ENCODE results near the gene SLC18A2.
A peak's percentile ranks its signal among the peaks of the same experiment; 100 is the strongest.

Gene SLC18A2

GRCh38 chr10:117257721-117258120 is 16.8 kb downstream of the SLC18A2 start:
- no peak overlapping the region for H3K23ac ChIP-seq (ENCODE audit: low read depth, low read length, poor library complexity)
- peaks cover 10 to 22% of the 10 kb centered on the region in 2 donors for H3K4me1 ChIP-seq (ENCODE audit: control insufficient read depth in 2 of 2, insufficient read depth in 1 of 2, low read depth in 1 of 2, low read length in 2 of 2)
- no peak overlapping the region for H3K4ac ChIP-seq (ENCODE audit: low read length)
- H2BK12ac ChIP-seq (ENCODE audit: low read length), result no peak overlapping the region
- no peak overlapping the region for H4K91ac ChIP-seq (ENCODE audit: low read depth, low read length, poor library complexity)
- H3K4me3 ChIP-seq (ENCODE audit: low read length in 2 of 2), result no peak overlapping the region
- no peak overlapping the region for H3K14ac ChIP-seq (ENCODE audit: low read length)
- WGBS, 2 donors (ENCODE audit: extremely low coverage in 2 of 2, insufficient read length in 2 of 2, insufficient replicate concordance in 1 of 2), result no CpG with 5 or more reads among the region's 3 CpGs
- H4K8ac ChIP-seq (ENCODE audit: low read depth, low read length), result no peak overlapping the region
- no peaks in the 10 kb centered on the region for H3K79me1 ChIP-seq (ENCODE audit: low read depth, low read length)
- no peaks in the 10 kb centered on the region for H3K9me3 ChIP-seq (replicated peaks in 1 of 2; ENCODE audit: control insufficient read depth in 2 of 2, insufficient read depth in 1 of 2, low read depth in 1 of 2, low read length in 2 of 2)
- H2AK5ac ChIP-seq (ENCODE audit: low read depth, low read length), result no peak overlapping the region
- no peak overlapping the region for H2BK5ac ChIP-seq (ENCODE audit: low read length)
- no peak overlapping the region for H2BK15ac ChIP-seq (ENCODE audit: low read length)
- H3K18ac ChIP-seq (ENCODE audit: low read length), result no peak overlapping the region
- H3K4me2 ChIP-seq (ENCODE audit: insufficient read depth, low read length, poor library complexity, severe bottlenecking), result no peak overlapping the region
- H3K27me3 ChIP-seq (ENCODE audit: control insufficient read depth in 3 of 3, insufficient read depth in 3 of 3, low read depth in 1 of 3, low read length in 3 of 3), result peaks cover 0 to 12% (median 0%) of the 10 kb centered on the region in 3 experiments
- no peak overlapping the region for H2BK120ac ChIP-seq (ENCODE audit: low read depth, low read length)
- H3K36me3 ChIP-seq (replicated peaks in 1 of 2; ENCODE audit: control insufficient read depth in 2 of 2, insufficient read depth in 2 of 2, low read length in 2 of 2), result no peaks in the 10 kb centered on the region
- H3K27ac ChIP-seq (replicated peaks; ENCODE audit: low read length), result no peak overlapping the region
- no peak overlapping the region for H2AFZ ChIP-seq (ENCODE audit: low read length)
- no peak for DNase-seq (ENCODE audit: low spot score)
- no peak overlapping the region for H3K9ac ChIP-seq (ENCODE audit: low read depth, low read length, poor library complexity)

DNA sequence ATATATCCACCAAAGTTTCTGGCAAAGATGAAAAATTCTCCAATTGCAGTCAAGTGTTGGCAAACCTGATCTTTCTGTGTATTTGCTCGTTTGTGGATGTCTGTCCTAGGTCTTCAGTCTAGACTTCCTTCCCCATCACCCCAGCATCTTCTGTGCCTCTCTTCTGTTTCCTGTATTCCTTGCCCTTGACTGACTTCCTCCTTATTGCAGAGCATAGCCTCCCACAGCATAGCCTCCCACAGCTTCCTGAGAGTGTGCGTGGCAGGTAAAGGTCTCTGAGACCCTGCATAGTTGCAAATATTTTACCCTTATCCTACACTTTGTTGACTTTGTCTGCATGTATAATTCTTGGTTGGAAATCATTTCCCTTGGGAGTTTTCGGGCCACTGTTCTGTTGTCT is 18.4 kb downstream of the SLC18A2 start:
- Histone ChIP-seq H3K36me3 (replicated peaks in 1 of 2; ENCODE audit: control insufficient read depth in 2 of 2, insufficient read depth in 2 of 2, low read length in 2 of 2) (no peaks in the 10 kb centered on the region), H3K4me1 (ENCODE audit: control insufficient read depth in 2 of 2, insufficient read depth in 1 of 2, low read depth in 1 of 2, low read length in 2 of 2) (peaks cover 10 to 22% of the 10 kb centered on the region in 2 donors), H3K4ac (ENCODE audit: low read length) (no peak overlapping the region), H3K9me3 (replicated peaks in 1 of 2; ENCODE audit: control insufficient read depth in 2 of 2, insufficient read depth in 1 of 2, low read depth in 1 of 2, low read length in 2 of 2) (no peaks in the 10 kb centered on the region), H4K91ac (ENCODE audit: low read depth, low read length, poor library complexity) (no peak overlapping the region), H2AFZ (ENCODE audit: low read length) (no peak overlapping the region), H3K79me1 (ENCODE audit: low read depth, low read length) (no peaks in the 10 kb centered on the region), H3K9ac (ENCODE audit: low read depth, low read length, poor library complexity) (no peak overlapping the region), H4K8ac (ENCODE audit: low read depth, low read length) (no peak overlapping the region), H2BK120ac (ENCODE audit: low read depth, low read length) (no peak overlapping the region), H3K4me3 (ENCODE audit: low read length in 2 of 2) (no peak overlapping the region), H2AK5ac (ENCODE audit: low read depth, low read length) (no peak overlapping the region), H3K23ac (ENCODE audit: low read depth, low read length, poor library complexity) (no peak overlapping the region), H3K27ac (replicated peaks; ENCODE audit: low read length) (no peak overlapping the region), H2BK12ac (ENCODE audit: low read length) (no peak overlapping the region), H3K14ac (ENCODE audit: low read length) (no peak overlapping the region), H3K18ac (ENCODE audit: low read length) (no peak overlapping the region), H3K4me2 (ENCODE audit: insufficient read depth, low read length, poor library complexity, severe bottlenecking) (no peak overlapping the region), H2BK5ac (ENCODE audit: low read length) (no peak overlapping the region), H3K27me3 (ENCODE audit: control insufficient read depth in 3 of 3, insufficient read depth in 3 of 3, low read depth in 1 of 3, low read length in 3 of 3) (peaks cover 0 to 13% (median 0%) of the 10 kb centered on the region in 3 experiments), H2BK15ac (ENCODE audit: low read length) (no peak overlapping the region)
- no CpG with 5 or more reads among the region's 3 CpGs for WGBS, 2 donors (ENCODE audit: extremely low coverage in 2 of 2, insufficient read length in 2 of 2, insufficient replicate concordance in 1 of 2)
- no peak for DNase-seq (ENCODE audit: low spot score)

GRCh38 chr10:117260084-117260483 is 19.2 kb downstream of the SLC18A2 start:
- peaks cover 0 to 13% (median 0%) of the 10 kb centered on the region in 3 experiments for H3K27me3 ChIP-seq (ENCODE audit: control insufficient read depth in 3 of 3, insufficient read depth in 3 of 3, low read depth in 1 of 3, low read length in 3 of 3)
- no peak for DNase-seq (ENCODE audit: low spot score)
- no peak overlapping the region for H3K4me3 ChIP-seq (ENCODE audit: low read length in 2 of 2)
- no peak overlapping the region for H4K91ac ChIP-seq (ENCODE audit: low read depth, low read length, poor library complexity)
- H2BK5ac ChIP-seq (ENCODE audit: low read length), result no peak overlapping the region
- H3K4me1 ChIP-seq (ENCODE audit: control insufficient read depth in 2 of 2, insufficient read depth in 1 of 2, low read depth in 1 of 2, low read length in 2 of 2), result peaks cover 4 to 15% of the 10 kb centered on the region in 2 donors
- peak overlapping the region; percentile 33 for H2AFZ ChIP-seq (ENCODE audit: low read length)
- H3K36me3 ChIP-seq (replicated peaks in 1 of 2; ENCODE audit: control insufficient read depth in 2 of 2, insufficient read depth in 2 of 2, low read length in 2 of 2), result no peaks in the 10 kb centered on the region
- no CpG with 5 or more reads among the region's 4 CpGs for WGBS, 2 donors (ENCODE audit: extremely low coverage in 2 of 2, insufficient read length in 2 of 2, insufficient replicate concordance in 1 of 2)
- no peak overlapping the region for H3K9ac ChIP-seq (ENCODE audit: low read depth, low read length, poor library complexity)
- H2BK15ac ChIP-seq (ENCODE audit: low read length), result no peak overlapping the region
- H2BK120ac ChIP-seq (ENCODE audit: low read depth, low read length), result no peak overlapping the region
- H2BK12ac ChIP-seq (ENCODE audit: low read length), result no peak overlapping the region
- H2AK5ac ChIP-seq (ENCODE audit: low read depth, low read length), result no peak overlapping the region
- H3K27ac ChIP-seq (replicated peaks; ENCODE audit: low read length), result no peak overlapping the region
- no peak overlapping the region for H3K18ac ChIP-seq (ENCODE audit: low read length)
- no peaks in the 10 kb centered on the region for H3K9me3 ChIP-seq (replicated peaks in 1 of 2; ENCODE audit: control insufficient read depth in 2 of 2, insufficient read depth in 1 of 2, low read depth in 1 of 2, low read length in 2 of 2)
- H3K4ac ChIP-seq (ENCODE audit: low read length), result no peak overlapping the region
- H3K79me1 ChIP-seq (ENCODE audit: low read depth, low read length), result no peaks in the 10 kb centered on the region
- H3K23ac ChIP-seq (ENCODE audit: low read depth, low read length, poor library complexity), result no peak overlapping the region
- H3K14ac ChIP-seq (ENCODE audit: low read length), result no peak overlapping the region
- no peak overlapping the region for H3K4me2 ChIP-seq (ENCODE audit: insufficient read depth, low read length, poor library complexity, severe bottlenecking)
- H4K8ac ChIP-seq (ENCODE audit: low read depth, low read length), result no peak overlapping the region

GRCh38 chr10:117261501-117261900 is 20.6 kb downstream of the SLC18A2 start:
- H2AK5ac ChIP-seq (ENCODE audit: low read depth, low read length), result no peak overlapping the region
- no peak overlapping the region for H3K18ac ChIP-seq (ENCODE audit: low read length)
- no peak overlapping the region for H2BK15ac ChIP-seq (ENCODE audit: low read length)
- no peak for DNase-seq (ENCODE audit: low spot score)
- H2BK12ac ChIP-seq (ENCODE audit: low read length), result no peak overlapping the region
- H3K4me3 ChIP-seq (ENCODE audit: low read length in 2 of 2), result no peak overlapping the region
- no peak overlapping the region for H3K23ac ChIP-seq (ENCODE audit: low read depth, low read length, poor library complexity)
- H4K8ac ChIP-seq (ENCODE audit: low read depth, low read length), result no peak overlapping the region
- H2BK120ac ChIP-seq (ENCODE audit: low read depth, low read length), result no peak overlapping the region
- H3K4me1 ChIP-seq (ENCODE audit: control insufficient read depth in 2 of 2, insufficient read depth in 1 of 2, low read depth in 1 of 2, low read length in 2 of 2), result peaks cover 4 to 14% of the 10 kb centered on the region in 2 donors
- H3K36me3 ChIP-seq (replicated peaks in 1 of 2; ENCODE audit: control insufficient read depth in 2 of 2, insufficient read depth in 2 of 2, low read length in 2 of 2), result no peaks in the 10 kb centered on the region
- no CpG with 5 or more reads among the region's 3 CpGs for WGBS, 2 donors (ENCODE audit: extremely low coverage in 2 of 2, insufficient read length in 2 of 2, insufficient replicate concordance in 1 of 2)
- H3K27me3 ChIP-seq (ENCODE audit: control insufficient read depth in 3 of 3, insufficient read depth in 3 of 3, low read depth in 1 of 3, low read length in 3 of 3), result peaks cover 0 to 13% (median 0%) of the 10 kb centered on the region in 3 experiments
- no peak overlapping the region for H3K9ac ChIP-seq (ENCODE audit: low read depth, low read length, poor library complexity)
- no peak overlapping the region for H2AFZ ChIP-seq (ENCODE audit: low read length)
- H3K27ac ChIP-seq (replicated peaks; ENCODE audit: low read length), result no peak overlapping the region
- H2BK5ac ChIP-seq (ENCODE audit: low read length), result no peak overlapping the region
- no peak overlapping the region for H3K4ac ChIP-seq (ENCODE audit: low read length)
- no peaks in the 10 kb centered on the region for H3K9me3 ChIP-seq (replicated peaks in 1 of 2; ENCODE audit: control insufficient read depth in 2 of 2, insufficient read depth in 1 of 2, low read depth in 1 of 2, low read length in 2 of 2)
- H3K14ac ChIP-seq (ENCODE audit: low read length), result no peak overlapping the region
- no peaks in the 10 kb centered on the region for H3K79me1 ChIP-seq (ENCODE audit: low read depth, low read length)
- no peak overlapping the region for H4K91ac ChIP-seq (ENCODE audit: low read depth, low read length, poor library complexity)
- no peak overlapping the region for H3K4me2 ChIP-seq (ENCODE audit: insufficient read depth, low read length, poor library complexity, severe bottlenecking)
